M059J (cell line): Measurements from ENCODE around the gene ACER3. TPM values are rescaled to one million over a fixed set of nuclear protein-coding genes. Genes with fewer than 3 reads are reported as not detected.
A peak's percentile ranks its signal among the peaks of the same experiment; 100 is the strongest.
"Not testable (repeated sequence)": the region's sequence is repeated elsewhere in the genome, so short reads cannot be mapped to it uniquely, and the experiment has no call there.

Source experiments
- DNase-seq: peaks from one replicate; pipeline ENCODE4 v3.0.0-alpha.2; 2012; ENCODE audit warnings: low read depth
- total RNA-seq: library from RNA; depleted of rRNA; stranded (reverse); fragments of >200 nt; shearing (Covaris generic); gene quantifications from 2 replicates; pipeline ENCODE4 v1.2.3, GENCODE V29; 2014

ACER3 gene
- total RNA-seq, 1 experiment from 2014 or later: 21.4 TPM

GRCh38 chr11:76836613-76837291 lies 24.0 kb upstream of the ACER3 start:
- DNase-seq: no peak

GRCh38 chr11:76837696-76838677 lies 22.7 kb upstream of the ACER3 start:
- DNase-seq: peak; percentile 8

- DNase-seq: peak; percentile 16
These were observed 22.0 kb upstream of the ACER3 start for GRCh38 chr11:76838678-76839068.

GRCh38 chr11:76839311-76839710 lies 21.4 kb upstream of the ACER3 start:
- peak; percentile 32 for DNase-seq

GRCh38 chr11:76841923-76842452 lies 18.7 kb upstream of the ACER3 start:
- DNase-seq: no peak

- DNase-seq: no peak
These were observed 16.8 kb upstream of the ACER3 start for GRCh38 chr11:76843907-76844306.

GRCh38 chr11:76844511-76844910 lies 16.2 kb upstream of the ACER3 start:
- DNase-seq: no peak

- DNase-seq: no peak
These were observed 15.6 kb upstream of the ACER3 start for GRCh38 chr11:76845069-76845468.

- DNase-seq: no peak
These were observed 14.3 kb upstream of the ACER3 start for GRCh38 chr11:76846441-76846840.

- DNase-seq: no peak
These were observed 11.3 kb upstream of the ACER3 start for GRCh38 chr11:76849376-76849775.

GRCh38 chr11:76850130-76850529 lies 10.6 kb upstream of the ACER3 start:
- DNase-seq: no peak

- no peak for DNase-seq
These were observed 9.9 kb upstream of the ACER3 start for GRCh38 chr11:76850815-76851214.

- DNase-seq: no peak
These were observed 6.0 kb upstream of the ACER3 start for GRCh38 chr11:76854709-76855108.

- not testable (repeated sequence) for DNase-seq
These were observed 5.0 kb upstream of the ACER3 start for GRCh38 chr11:76855670-76856069.

GRCh38 chr11:76856106-76856505 lies 4.6 kb upstream of the ACER3 start:
- no peak for DNase-seq

GRCh38 chr11:76856571-76856970 lies 4.1 kb upstream of the ACER3 start:
- no peak for DNase-seq

GRCh38 chr11:76857781-76858410 lies 2.8 kb upstream of the ACER3 start:
- DNase-seq: no peak

- DNase-seq: no peak
These were observed 950 bp upstream of the ACER3 start for GRCh38 chr11:76859708-76860227.

- DNase-seq: peak; percentile 28
These were observed 804 bp downstream of the ACER3 start for GRCh38 chr11:76861490-76861953.

- not testable (repeated sequence) for DNase-seq
These were observed 2.1 kb downstream of the ACER3 start for GRCh38 chr11:76862794-76863193.

- no peak for DNase-seq
These were observed 2.6 kb downstream of the ACER3 start for GRCh38 chr11:76863196-76863777.
